IMR-90 (cell line): Measurements from ENCODE around the gene SOD1. TPM values are rescaled to one million over a fixed set of nuclear protein-coding genes. Genes with fewer than 3 reads are reported as not detected.
A peak's percentile ranks its signal among the peaks of the same experiment; 100 is the strongest.

Experiments used
- ATAC-seq: fragments of 200-7000 bp; cut with Tn5 transposase; 2 replicates; pipeline ENCODE4 v1.9.1; 2020; ENCODE audit warnings: low read depth, mild to moderate bottlenecking, moderate library complexity
- BruUV-seq: library from RNA; stranded (reverse); fragments of 400-500 nt; replicated peaks from 2 replicates; lab custom pipeline; 2021; lab: Mats Ljungman, UMichigan
- CTCF ChIA-PET: fragments of 300-600 bp; formaldehyde crosslinking; extraction: SDS; loops from one replicate; lab custom pipeline; 2021; ENCODE audit warnings: antibody characterized with exemption; lab: Yijun Ruan, JAX
- POLR2A ChIA-PET: fragments of 300-600 bp; sonication (Branson Sonifier 250); formaldehyde crosslinking; loops from one replicate; lab custom pipeline; 2022; ENCODE audit warnings: antibody characterized with exemption; ENCODE audit not compliant: unreplicated experiment; lab: Charles Lee
- DNase-seq: peaks from one replicate; pipeline ENCODE4 v3.0.0; 2013
- H2AFZ ChIP-seq: replicated peaks from 2 replicates; pipeline ENCODE3; 2013; ENCODE audit warnings: low read length, mild to moderate bottlenecking; ENCODE audit not compliant: poor library complexity
- H2AK5ac ChIP-seq: 2 replicates; pipeline ENCODE4 v1.6.1; 2013; ENCODE audit warnings: low read depth, low read length, inconsistent platforms
- H2AK9ac ChIP-seq: replicated peaks from 2 replicates; pipeline ENCODE3; 2013; ENCODE audit warnings: mild to moderate bottlenecking, low read depth, low read length, moderate library complexity; ENCODE audit not compliant: poor library complexity
- H2BK120ac ChIP-seq: 2 replicates; pipeline ENCODE4 v1.6.1; 2013; ENCODE audit warnings: low read depth, low read length, inconsistent platforms
- H2BK15ac ChIP-seq: 3 replicates; pipeline ENCODE4 v1.6.1; 2013; ENCODE audit warnings: low read depth, low read length, inconsistent platforms
- H2BK20ac ChIP-seq: 2 replicates; pipeline ENCODE4 v1.6.1; 2013; ENCODE audit warnings: low read depth, mild to moderate bottlenecking, inconsistent platforms, low read length, moderate library complexity
- H2BK5ac ChIP-seq: 2 replicates; pipeline ENCODE4 v1.6.1; 2013; ENCODE audit warnings: mild to moderate bottlenecking, low read depth, low read length, inconsistent platforms; ENCODE audit not compliant: poor library complexity, severe bottlenecking
- H3K14ac ChIP-seq: replicated peaks from 2 replicates; pipeline ENCODE4 v1.6.1; 2013; ENCODE audit warnings: low read depth, low read length, inconsistent platforms
- H3K18ac ChIP-seq: 2 replicates; pipeline ENCODE4 v1.6.1; 2013; ENCODE audit warnings: low read depth, low read length, control low read depth
- H3K23ac ChIP-seq: 2 replicates; pipeline ENCODE4 v1.6.1; 2013; ENCODE audit warnings: low read depth, low read length, inconsistent platforms
- H3K27ac ChIP-seq: 2 replicates; pipeline ENCODE4 v1.5.1; 2013; ENCODE audit warnings: mild to moderate bottlenecking, control low read depth, low read length; ENCODE audit not compliant: insufficient read depth
- H3K27me3 ChIP-seq: 2 replicates; pipeline ENCODE4 v1.6.1; 2013; ENCODE audit warnings: low read length; ENCODE audit not compliant: control insufficient read depth, insufficient read depth
- H3K36me3 ChIP-seq: 2 replicates; pipeline ENCODE4 v1.6.1; 2013; ENCODE audit warnings: low read length, mixed read lengths; ENCODE audit not compliant: control insufficient read depth, insufficient read depth
- H3K4ac ChIP-seq: 2 replicates; pipeline ENCODE4 v1.6.1; 2013; ENCODE audit warnings: low read depth, low read length, inconsistent platforms
- H3K4me1 ChIP-seq: 2 replicates; pipeline ENCODE4 v1.6.1; 2013; ENCODE audit warnings: low read length, mixed read lengths; ENCODE audit not compliant: control insufficient read depth, insufficient read depth
- H3K4me2 ChIP-seq: 2 replicates; pipeline ENCODE4 v1.6.1; 2013; ENCODE audit warnings: low read depth, mild to moderate bottlenecking, control low read depth, low read length, moderate library complexity
- H3K4me3 ChIP-seq: 2 replicates; pipeline ENCODE4 v1.5.1; 2013; ENCODE audit warnings: low read depth, mild to moderate bottlenecking, control low read depth, low read length, moderate library complexity; ENCODE audit not compliant: insufficient read depth
- H3K56ac ChIP-seq: 2 replicates; pipeline ENCODE4 v1.6.1; 2013; ENCODE audit warnings: low read length, inconsistent platforms; ENCODE audit not compliant: insufficient read depth; ENCODE audit errors: extremely low read depth
- H3K79me1 ChIP-seq, 2 experiments: 2 replicates each; pipeline ENCODE4 v1.6.1; 2013; ENCODE audit warnings: low read length in 2 of 2, inconsistent platforms in 1 of 2, low read depth in 1 of 2
- H3K9ac ChIP-seq: 2 replicates; pipeline ENCODE4 v1.6.1; 2013; ENCODE audit warnings: low read depth, low read length, control low read depth
- H3K9me1 ChIP-seq: 2 replicates; pipeline ENCODE4 v1.6.1; 2013; ENCODE audit warnings: low read length, inconsistent platforms; ENCODE audit not compliant: insufficient read depth
- H3K9me3 ChIP-seq: 2 replicates; pipeline ENCODE4 v1.6.1; 2013; ENCODE audit warnings: low read length; ENCODE audit not compliant: control insufficient read depth, insufficient read depth
- H4K20me1 ChIP-seq: 2 replicates; pipeline ENCODE4 v1.6.1; 2013; ENCODE audit warnings: low read length, inconsistent platforms; ENCODE audit not compliant: insufficient read depth
- H4K5ac ChIP-seq: 2 replicates; pipeline ENCODE4 v1.6.1; 2013; ENCODE audit warnings: mild to moderate bottlenecking, low read depth, low read length, control low read depth
- H4K8ac ChIP-seq, 2 experiments: 2 replicates each; pipeline ENCODE4 v1.6.1; 2013; ENCODE audit warnings: low read depth in 2 of 2, low read length in 2 of 2, control low read depth in 1 of 2, inconsistent platforms in 1 of 2
- H4K91ac ChIP-seq: 2 replicates; pipeline ENCODE4 v1.6.1; 2013; ENCODE audit warnings: low read depth, low read length, inconsistent platforms; ENCODE audit not compliant: insufficient read depth
- CEBPB ChIP-seq: IDR thresholded peaks from 2 replicates; pipeline ENCODE4 v1.6.1; 2012; ENCODE audit warnings: low read depth, low read length, improper control_type of control experiment
- USF2 ChIP-seq: fragments of 150-350 bp; IDR thresholded peaks from 2 replicates; pipeline ENCODE4 v1.6.1; 2017; ENCODE audit warnings: mild to moderate bottlenecking, antibody characterized with exemption, low read length, low read depth
- WGBS, 2 experiments: methylation state at CpG; one replicate each; pipeline versions ENCODE4 v1.1.5 to v1.1.7; 2013; ENCODE audit warnings: missing lambda C conversion rate in 2 of 2; ENCODE audit not compliant: insufficient read length in 1 of 2; ENCODE audit errors: extremely low coverage in 2 of 2; 5-methylcytosine and 5-hydroxymethylcytosine counted together
- dilution Hi-C: fragments of 300-500 bp; cut with HindIII; formaldehyde crosslinking; loops from one replicate; pipeline ENCODE4 v1.14.3; 2018; ENCODE audit warnings: low sequenced_read_pairs; ENCODE audit not compliant: unreplicated experiment
- in situ Hi-C: fragments of 300-500 bp; cut with MboI; formaldehyde crosslinking; loops from 3 replicates; pipeline ENCODE4 v1.14.3; 2019; ENCODE audit warnings: low sequenced_read_pairs, inconsistent platforms, mixed read lengths
- intact Hi-C: fragments of 100-400 bp; cut with micrococcal nuclease; formaldehyde crosslinking; loops from 2 replicates; pipeline ENCODE4 v1.10.0; 2022
- polyA plus RNA-seq, 3 experiments: library from polyadenylated mRNA; depleted of rRNA; stranded (reverse); fragments of >200 nt; gene quantifications; 2 replicates each; pipeline ENCODE4 v1.2.3, GENCODE V29; 2012; ENCODE audit warnings: low replicate concordance in 1 of 3
- total RNA-seq: library from RNA; depleted of rRNA; stranded (reverse); fragments of >200 nt; gene quantifications from 2 replicates; pipeline ENCODE4 v1.2.3, GENCODE V29; 2012

The SOD1 gene
- total and polyA plus RNA-seq, 2 of the 4 experiments (the other 2 are of a cell fraction) = 312 to 392 TPM

- DNase-seq (no peak), ATAC-seq (peak; percentile 8)
- Histone ChIP-seq H3K27ac (0 out of 2 replicates have a peak overlapping the region, but pooled peaks have one; percentile 23), H2AFZ (peak overlapping the region; percentile 97), H4K8ac (peak overlapping the region; percentile 21 to 81; a peak in 3 of 4 replicates), H3K18ac (no peak overlapping the region), H3K23ac (peak overlapping the region; percentile 69), H4K91ac (no peak overlapping the region), H2AK5ac (no peak overlapping the region), H3K79me1 (peaks cover 6 to 32% of the 10 kb centered on the region in 2 experiments; a peak in 3 of 4 replicates), H2BK15ac (0 out of 3 replicates have a peak overlapping the region, but pooled peaks have one; percentile 16), H2AK9ac (no peak overlapping the region), H2BK5ac (peak overlapping the region; percentile 22), H3K9me3 (no peaks in the 10 kb centered on the region), H3K27me3 (no peaks in the 10 kb centered on the region), H3K4me1 (no peaks in the 10 kb centered on the region), H3K36me3 (peaks cover 8% of the 10 kb centered on the region), H3K4me2 (peak overlapping the region; percentile 91), H3K9ac (peak overlapping the region; percentile 55), H3K14ac (peak overlapping the region; percentile 72; the same call in 1 of the 2 replicates), H3K9me1 (no peaks in the 10 kb centered on the region; the same call in 1 of the 2 replicates), H4K20me1 (peaks cover 25% of the 10 kb centered on the region; the same call in 1 of the 2 replicates), H2BK20ac (0 out of 2 replicates have a peak overlapping the region, but pooled peaks have one; percentile 27), H3K56ac (no peak overlapping the region), H3K4ac (peak overlapping the region; percentile 46; the same call in 1 of the 2 replicates), H3K4me3 (peak overlapping the region; percentile 54), H2BK120ac (no peak overlapping the region), H4K5ac (peak overlapping the region; percentile 32; the same call in 1 of the 2 replicates)
- intact Hi-C loops = no loop called here
- BruUV-seq = no TSS peak
- ChIA-PET POLR2A (no interaction called here), CTCF (no interaction called here)
- dilution Hi-C loops = no loop called here
- in situ Hi-C loops = no loop called here
- 2% methylated on average over 9 of the region's 18 CpGs; no CpG with 5 or more reads in 1 of the 2 experiments for WGBS, 2 experiments
- TF ChIP-seq USF2 (0 out of 2 replicates have a peak, but pooled peaks have one; percentile 23), CEBPB (no peak)
Measured at GRCh38 chr21:31659286-31659535, 282 bp upstream of the SOD1 start.
